HG03025 (cell line): Measurements from ENCODE around the gene INSRR.

ENCODE experiments used
- ATAC-seq: cut with Tn5 transposase; IDR thresholded peaks from one replicate; pipeline ENCODE4 v1.9.1; 2021; ENCODE audit warnings: mild to moderate bottlenecking, moderate library complexity; ENCODE audit not compliant: unreplicated experiment, low FRiP score

The INSRR gene

GRCh38 chr1:156894711-156895454 is 36.0 kb upstream of the INSRR start:
- no peak for ATAC-seq

GRCh38 chr1:156894001-156894400 is 35.1 kb upstream of the INSRR start:
- ATAC-seq: no peak

- no peak for ATAC-seq
Measured at GRCh38 chr1:156893048-156893953, 34.4 kb upstream of the INSRR start, which contains the start of gene PEAR1. Gene PEAR1, plus strand, starts transcription at chr1:156893718. Its CDS starts 10,209 bp downstream, at chr1:156903927.

GRCh38 chr1:156892190-156893047 is 33.5 kb upstream of the INSRR start:
- no peak for ATAC-seq

- ATAC-seq: no peak
Measured at GRCh38 chr1:156889802-156890580, 31.1 kb upstream of the INSRR start.

- no peak for ATAC-seq
Measured at GRCh38 chr1:156887734-156888133, 28.8 kb upstream of the INSRR start.

GRCh38 chr1:156887317-156887716 is 28.4 kb upstream of the INSRR start:
- ATAC-seq: no peak

GRCh38 chr1:156886583-156887281 is 27.8 kb upstream of the INSRR start:
- ATAC-seq: no peak

GRCh38 chr1:156885880-156886355 is 27.0 kb upstream of the INSRR start:
- ATAC-seq: no peak

GRCh38 chr1:156885314-156885713 is 26.4 kb upstream of the INSRR start:
- no peak for ATAC-seq

GRCh38 chr1:156884560-156885184 is 25.8 kb upstream of the INSRR start:
- no peak for ATAC-seq

GRCh38 chr1:156883919-156884318 is 25.0 kb upstream of the INSRR start:
- no peak for ATAC-seq

- ATAC-seq: no peak
Measured at GRCh38 chr1:156882543-156882942, 23.6 kb upstream of the INSRR start.

GRCh38 chr1:156881663-156882062 is 22.7 kb upstream of the INSRR start:
- no peak for ATAC-seq

- no peak for ATAC-seq
Measured at GRCh38 chr1:156881101-156881500, 22.2 kb upstream of the INSRR start.

- ATAC-seq: no peak
Measured at GRCh38 chr1:156880473-156880872, 21.6 kb upstream of the INSRR start.

- no peak for ATAC-seq
Measured at GRCh38 chr1:156879876-156880275, 21.0 kb upstream of the INSRR start.

GRCh38 chr1:156877433-156878170 is 18.7 kb upstream of the INSRR start:
- no peak for ATAC-seq
